ENCODE data around the gene OLIG2.

The OLIG2 gene

DNA sequence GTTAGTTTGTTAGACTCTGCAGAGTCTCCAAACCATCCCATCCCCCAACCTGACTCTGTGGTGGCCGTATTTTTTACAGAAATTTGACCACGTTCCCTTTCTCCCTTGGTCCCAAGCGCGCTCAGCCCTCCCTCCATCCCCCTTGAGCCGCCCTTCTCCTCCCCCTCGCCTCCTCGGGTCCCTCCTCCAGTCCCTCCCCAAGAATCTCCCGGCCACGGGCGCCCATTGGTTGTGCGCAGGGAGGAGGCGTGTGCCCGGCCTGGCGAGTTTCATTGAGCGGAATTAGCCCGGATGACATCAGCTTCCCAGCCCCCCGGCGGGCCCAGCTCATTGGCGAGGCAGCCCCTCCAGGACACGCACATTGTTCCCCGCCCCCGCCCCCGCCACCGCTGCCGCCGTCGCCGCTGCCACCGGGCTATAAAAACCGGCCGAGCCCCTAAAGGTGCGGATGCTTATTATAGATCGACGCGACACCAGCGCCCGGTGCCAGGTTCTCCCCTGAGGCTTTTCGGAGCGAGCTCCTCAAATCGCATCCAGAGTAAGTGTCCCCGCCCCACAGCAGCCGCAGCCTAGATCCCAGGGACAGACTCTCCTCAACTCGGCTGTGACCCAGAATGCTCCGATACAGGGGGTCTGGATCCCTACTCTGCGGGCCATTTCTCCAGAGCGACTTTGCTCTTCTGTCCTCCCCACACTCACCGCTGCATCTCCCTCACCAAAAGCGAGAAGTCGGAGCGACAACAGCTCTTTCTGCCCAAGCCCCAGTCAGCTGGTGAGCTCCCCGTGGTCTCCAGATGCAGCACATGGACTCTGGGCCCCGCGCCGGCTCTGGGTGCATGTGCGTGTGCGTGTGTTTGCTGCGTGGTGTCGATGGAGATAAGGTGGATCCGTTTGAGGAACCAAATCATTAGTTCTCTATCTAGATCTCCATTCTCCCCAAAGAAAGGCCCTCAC lies at the start of gene OLIG2:
Gene OLIG2 (plus strand): TSS at position 447 of the 954 bp plus-strand sequence. CDS start 928 bp downstream, outside the sequence.
- DNase-seq, result no peak

DNA sequence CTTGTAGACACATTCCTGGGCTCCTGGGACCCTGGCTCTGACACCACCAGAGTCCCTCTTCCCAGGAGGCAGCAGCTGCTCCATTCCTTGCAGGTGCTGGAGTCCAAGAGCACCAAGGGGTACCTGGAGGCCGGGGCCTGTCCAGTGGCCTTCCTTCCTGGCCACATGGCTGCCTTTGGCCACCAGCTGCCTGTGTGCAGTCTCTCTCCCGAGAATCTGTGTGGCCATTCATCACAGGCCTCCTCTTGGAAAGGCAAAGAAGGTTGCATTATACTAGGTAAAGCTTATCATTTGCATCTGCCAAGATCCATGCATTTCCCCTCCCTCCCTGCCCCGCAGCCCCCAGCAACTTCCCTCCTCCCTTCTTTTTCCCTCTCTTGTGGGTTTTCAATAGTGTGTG lies 48.9 kb upstream of the OLIG2 start:
- no peak for DNase-seq

GRCh38 chr21:32977216-32977615 lies 48.5 kb upstream of the OLIG2 start:
- no peak for DNase-seq

- no peak for DNase-seq
Observed at GRCh38 chr21:32978331-32979270, 47.1 kb upstream of the OLIG2 start.

GRCh38 chr21:32979598-32980268 lies 46.0 kb upstream of the OLIG2 start:
- no peak for DNase-seq

DNA sequence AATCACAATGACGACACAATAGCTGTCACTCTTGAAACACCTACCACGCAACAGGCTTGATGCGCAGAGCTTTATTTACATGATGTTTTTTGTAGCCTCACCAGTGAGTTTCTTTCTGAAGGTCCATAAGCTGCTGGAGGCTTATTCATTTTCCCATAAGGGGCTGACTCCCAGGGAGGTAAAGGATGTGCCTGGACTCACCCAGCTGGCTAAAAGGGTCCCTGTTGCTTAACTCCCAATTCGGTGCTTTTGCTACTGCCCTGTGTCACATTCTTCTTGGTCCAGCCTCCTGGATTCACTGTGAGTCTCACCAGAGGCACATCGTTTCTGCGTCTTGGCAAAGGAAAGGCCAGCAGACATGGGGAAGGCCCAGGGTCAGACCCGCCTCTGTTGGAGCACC lies 44.6 kb upstream of the OLIG2 start:
- DNase-seq, result no peak

DNA sequence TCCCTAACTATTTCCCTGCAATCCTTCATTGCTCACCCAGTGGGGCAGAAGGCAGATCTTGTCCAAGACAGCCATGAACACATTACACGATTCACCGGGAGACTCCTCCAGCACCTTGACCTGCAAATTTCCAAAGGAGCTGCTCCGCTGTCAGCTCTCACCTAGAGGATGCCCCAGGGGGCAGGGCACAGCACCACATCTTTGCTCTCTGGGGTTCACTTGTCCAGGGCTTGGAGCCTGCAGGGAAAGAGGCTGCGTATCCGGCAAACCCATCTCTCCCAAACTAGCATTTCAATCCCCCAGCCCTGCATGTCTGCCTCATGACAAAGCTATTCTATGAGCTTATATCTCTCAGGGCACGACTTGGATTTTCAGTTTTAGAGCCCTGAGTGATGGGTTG lies 35.1 kb upstream of the OLIG2 start:
- no peak for DNase-seq

DNA sequence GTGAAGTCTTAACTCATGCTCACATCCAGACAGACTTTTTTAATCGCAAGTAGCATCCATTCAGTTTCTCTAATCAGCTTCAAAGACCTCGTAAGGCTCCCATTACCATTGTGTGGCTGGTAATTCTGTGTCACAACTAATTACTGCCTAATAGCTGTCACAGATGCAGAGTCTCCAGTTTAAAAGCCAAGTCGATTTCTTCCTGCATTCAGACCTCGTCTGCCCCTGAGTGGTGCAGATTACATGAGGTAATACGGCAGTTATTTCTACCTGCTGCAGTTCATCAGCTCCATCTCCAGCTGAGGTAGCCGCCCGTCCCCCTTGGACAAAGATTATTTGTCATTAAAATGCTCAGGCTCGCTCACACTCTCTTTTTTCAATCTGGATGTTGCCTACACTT lies 34.4 kb upstream of the OLIG2 start:
- DNase-seq, result no peak

DNA sequence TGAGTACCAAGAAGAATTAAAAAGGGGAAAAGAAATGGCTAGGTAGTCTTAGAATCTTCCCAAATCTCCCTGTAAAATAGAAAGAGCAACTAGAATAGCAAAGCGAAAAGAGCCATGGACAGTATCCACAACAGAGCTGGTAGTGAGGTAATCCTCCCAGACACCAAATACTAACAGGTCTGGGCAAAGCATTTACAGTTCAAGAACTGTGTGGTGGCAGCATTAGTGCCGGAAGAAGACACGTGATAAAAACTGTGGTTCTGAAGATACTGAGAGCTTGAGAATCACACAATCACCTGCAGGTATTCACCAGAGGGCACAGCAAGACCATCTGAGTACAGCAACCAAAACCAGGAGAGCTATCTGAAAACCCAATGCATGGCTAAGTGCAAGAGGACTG lies 31.8 kb upstream of the OLIG2 start:
- no peak for DNase-seq

GRCh38 chr21:32994305-32994704 lies 31.4 kb upstream of the OLIG2 start:
- DNase-seq, result no peak

DNA sequence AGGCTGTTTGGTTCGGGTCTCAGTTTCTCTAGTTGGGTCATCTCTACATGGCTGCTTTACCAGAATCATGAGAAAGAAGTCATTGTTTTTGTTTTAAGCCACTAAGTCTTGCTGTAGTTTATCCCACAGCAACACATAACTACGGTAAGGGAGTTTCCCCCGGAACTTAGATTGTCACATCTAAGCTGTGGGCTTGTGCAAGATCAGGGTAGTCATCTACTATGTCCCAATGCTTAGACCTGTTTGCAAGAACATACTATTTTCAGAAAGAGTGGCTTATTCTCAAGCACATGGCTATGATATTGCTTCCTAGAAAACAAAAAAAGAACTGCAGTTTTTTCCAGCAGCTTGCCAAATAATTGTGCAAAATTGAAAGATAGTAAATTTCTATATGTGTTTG lies 18.0 kb upstream of the OLIG2 start:
- no peak for DNase-seq

DNA sequence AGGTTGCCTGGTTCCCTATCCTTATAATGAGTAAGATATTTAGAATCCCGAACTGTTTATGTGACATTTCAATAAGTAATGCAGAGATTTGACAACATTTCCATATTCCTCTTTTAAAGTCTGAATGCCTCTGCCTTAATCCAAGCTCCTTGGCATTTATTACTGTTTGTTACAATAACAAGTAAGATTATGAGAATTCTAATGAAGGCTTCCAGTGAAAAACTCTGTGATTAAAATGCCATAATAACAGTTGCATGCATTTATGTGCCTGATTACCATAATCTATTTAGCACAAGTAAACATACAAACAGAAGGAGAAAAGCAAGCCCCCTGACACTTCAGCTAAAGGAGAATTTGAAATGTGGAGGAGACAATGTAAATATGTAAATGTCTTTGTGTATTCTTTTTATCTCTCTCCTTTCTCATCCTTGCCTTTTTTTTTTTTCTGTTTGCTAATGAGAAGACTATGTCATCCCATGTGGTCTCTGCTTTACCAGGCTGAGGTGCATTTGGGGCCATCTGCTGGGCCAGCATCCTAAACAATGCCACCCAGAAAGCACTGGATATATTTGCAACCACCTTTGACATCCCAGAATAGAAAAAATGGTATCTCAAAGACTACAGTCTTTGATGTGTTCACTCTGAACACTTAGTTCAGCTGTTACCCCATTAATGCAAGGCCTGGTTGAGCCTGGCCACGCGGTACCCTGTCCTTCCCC lies 17.2 kb upstream of the OLIG2 start:
- DNase-seq, result no peak

DNA sequence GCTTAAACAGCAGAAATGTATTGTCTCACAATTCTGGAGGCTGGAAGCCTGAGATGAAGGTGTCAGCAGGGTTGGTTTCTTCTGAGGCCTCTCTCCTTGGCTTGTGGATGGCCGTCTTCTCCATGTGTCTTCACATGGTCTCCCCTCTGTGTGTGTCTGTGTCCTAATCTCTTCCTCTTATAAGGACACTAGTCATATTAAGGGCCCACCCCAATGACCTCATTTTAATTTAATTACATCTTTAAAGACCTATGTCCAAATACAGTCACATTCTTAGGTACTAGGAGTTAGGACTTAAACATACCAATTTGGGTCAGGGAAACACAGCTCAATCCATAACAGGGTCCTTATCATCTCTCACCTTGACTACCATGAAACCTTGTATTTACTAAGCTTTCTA lies 14.8 kb upstream of the OLIG2 start:
- DNase-seq, result no peak

GRCh38 chr21:33011462-33011861 lies 14.3 kb upstream of the OLIG2 start:
- no peak for DNase-seq

DNA sequence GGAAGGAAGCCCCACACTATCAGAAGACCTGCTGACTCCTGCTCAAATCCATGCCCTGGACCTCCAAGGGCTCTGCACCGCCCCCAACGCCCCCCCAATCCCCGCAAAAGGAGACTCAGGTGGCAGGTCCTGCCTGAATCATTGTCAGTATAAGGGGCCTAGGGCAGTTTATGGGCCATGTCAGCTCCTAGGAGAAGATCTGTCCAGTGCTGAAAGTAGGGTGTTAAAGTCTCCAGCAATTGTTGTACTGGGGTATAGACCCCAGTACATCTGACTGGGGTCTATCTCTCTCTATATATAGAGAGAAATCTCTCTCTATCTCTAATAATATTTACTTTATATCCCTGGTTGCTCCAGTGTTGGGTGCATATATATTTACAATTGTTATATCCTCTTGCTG lies 12.1 kb upstream of the OLIG2 start:
- DNase-seq, result no peak

- no peak for DNase-seq
Observed at GRCh38 chr21:33014331-33014730, 11.4 kb upstream of the OLIG2 start.

- no peak for DNase-seq
Observed at GRCh38 chr21:33015096-33015495, 10.6 kb upstream of the OLIG2 start.

- DNase-seq, result no peak
Observed at GRCh38 chr21:33015756-33016155, 10.0 kb upstream of the OLIG2 start.

DNA sequence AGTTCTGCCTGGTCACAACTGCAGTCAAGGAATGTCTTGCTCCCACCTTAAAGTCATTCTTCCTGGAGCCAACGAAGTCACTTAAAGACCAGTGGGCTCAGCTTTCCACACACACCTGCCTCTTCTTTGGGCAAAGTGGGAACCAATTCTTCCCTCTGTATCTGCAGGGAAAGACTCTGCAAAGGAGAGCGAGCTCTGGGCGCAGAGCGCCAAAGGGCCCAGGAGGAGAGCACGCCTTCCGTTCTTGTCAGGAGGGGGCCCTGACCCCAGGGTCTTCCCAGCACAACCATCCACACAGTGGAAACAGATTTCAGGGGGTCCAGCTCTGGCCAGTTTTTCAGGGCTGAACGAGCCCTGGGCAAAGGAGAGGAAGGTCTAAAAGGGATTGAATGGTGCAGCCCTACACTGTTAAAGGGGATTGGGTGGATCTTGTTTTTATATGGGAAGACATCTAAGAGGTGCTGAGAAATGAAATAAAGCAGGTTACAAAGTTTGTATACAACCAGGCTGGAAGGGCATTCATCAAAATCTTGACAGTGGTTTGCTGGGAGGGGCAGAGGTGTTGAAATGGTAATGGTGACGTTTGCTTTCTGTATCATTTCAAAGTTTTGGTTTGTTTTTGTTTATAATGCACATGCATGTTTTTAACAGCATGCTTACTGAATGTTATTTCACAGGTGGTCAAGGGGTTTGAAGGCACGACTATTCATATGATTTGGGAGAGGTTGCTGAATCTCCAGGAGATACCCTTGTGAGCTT lies 6.8 kb upstream of the OLIG2 start:
- no peak for DNase-seq

DNA sequence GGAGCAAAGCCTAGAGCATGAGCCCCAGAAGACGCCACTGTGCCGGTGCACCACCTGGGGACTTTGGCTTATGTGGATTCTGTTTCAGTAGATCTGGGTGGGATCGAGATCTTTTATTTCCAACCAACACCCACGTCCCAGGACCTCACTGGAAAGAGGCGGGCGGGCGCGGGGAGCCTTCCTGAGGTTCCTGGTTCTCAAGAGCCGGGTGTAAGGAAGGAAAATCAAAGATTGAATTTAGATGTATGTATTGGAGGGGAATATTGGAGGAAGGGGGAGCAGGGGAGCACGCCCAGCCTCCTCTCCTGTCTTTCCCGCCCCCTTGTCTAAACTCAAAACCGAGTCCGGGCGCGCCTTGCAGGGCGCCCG lies 6.2 kb upstream of the OLIG2 start:
- DNase-seq, result no peak

- DNase-seq, result no peak
Observed at GRCh38 chr21:33019885-33020557, 5.7 kb upstream of the OLIG2 start.
